ENCODE results near the gene SRL. TPM values are rescaled to one million over a fixed set of nuclear protein-coding genes. Genes with fewer than 3 reads are reported as not detected.

Gene SRL
- total RNA-seq (not detected), polyA plus RNA-seq (not detected), total RNA-seq (0 to 0.14 (median 0) reads per million in 6 experiments)

GRCh38 chr16:4241928-4242283 lies at the start of gene SRL:
SRL (minus strand) TSS chr16:4242080; CDS start chr16:4242067, 13 bp downstream.
- Mint-ChIP-seq H3K9me3 (peaks cover 0 to 1% (median 0%) of the 10 kb centered on the region in 9 donors), H3K4me3 (no peak within 1 kb of the TSS), H3K27ac (peak within 1 kb of the TSS in 2 of 10 donors; percentile 48 to 52), H3K4me1 (peaks cover 4 to 11% (median 9%) of the 10 kb centered on the region in 4 donors), H3K36me3 (no peaks in the 10 kb centered on the region), H3K27me3 (peaks cover 5 to 14% (median 9%) of the 10 kb centered on the region in 5 donors)
- POLR2A ChIA-PET, result no interaction called here
- ATAC-seq, result no peak
- DNase-seq, result no peak

GRCh38 chr16:4290236-4290830 lies 48.5 kb upstream of the SRL start:
- peak overlapping the region in 1 of 10 donors; percentile 40 for H3K27ac Mint-ChIP-seq
- ATAC-seq (no peak), DNase-seq (no peak)
- peaks cover 7 to 21% (median 10%) of the 10 kb centered on the region in 4 donors for H3K4me1 Mint-ChIP-seq
- POLR2A ChIA-PET, result interaction anchor here (1.0 to 2.4 kb wide), 2 partner anchors 17 to 27 kb away, joined by 3 to 9 read pairs; partner anchors contain the start of gene TFAP4
- no peaks in the 10 kb centered on the region for H3K9me3 Mint-ChIP-seq
- H3K27me3 Mint-ChIP-seq, result peaks cover 0 to 9% (median 5%) of the 10 kb centered on the region in 5 donors
- no peak overlapping the region for H3K4me3 Mint-ChIP-seq
- H3K36me3 Mint-ChIP-seq, result no peaks in the 10 kb centered on the region

GRCh38 chr16:4288148-4288921 lies 46.5 kb upstream of the SRL start:
- Mint-ChIP-seq H3K36me3 (no peaks in the 10 kb centered on the region), H3K9me3 (no peaks in the 10 kb centered on the region), H3K4me3 (peak overlapping the region in 1 of 10 donors; percentile 8), H3K4me1 (peaks cover 9 to 20% (median 11%) of the 10 kb centered on the region in 4 donors), H3K27me3 (peaks cover 11 to 28% (median 14%) of the 10 kb centered on the region in 5 donors), H3K27ac (peak overlapping the region in 2 of 10 donors; percentile 34 to 53)
- POLR2A ChIA-PET, result interaction anchor here (1.2 to 2.4 kb wide), 3 partner anchors 15 to 40 kb away, joined by 4 to 9 read pairs (median 4); partner anchors contain the start of gene TFAP4
- peak; percentile 67 to 92 (median 81) for DNase-seq
- peak; percentile 99 for ATAC-seq

- H3K27ac Mint-ChIP-seq, result peak overlapping the region in 1 of 10 donors; percentile 41
- DNase-seq, result no peak
- peaks cover 11 to 21% (median 17%) of the 10 kb centered on the region in 5 donors for H3K27me3 Mint-ChIP-seq
- peaks cover 8 to 18% (median 11%) of the 10 kb centered on the region in 4 donors for H3K4me1 Mint-ChIP-seq
- H3K9me3 Mint-ChIP-seq, result no peaks in the 10 kb centered on the region
- POLR2A ChIA-PET, result no interaction called here
- H3K4me3 Mint-ChIP-seq, result no peak overlapping the region
- no peaks in the 10 kb centered on the region for H3K36me3 Mint-ChIP-seq
- ATAC-seq, result no peak
Observed at GRCh38 chr16:4285167-4285566, 43.3 kb upstream of the SRL start.

GRCh38 chr16:4283939-4284338 lies 42.1 kb upstream of the SRL start:
- peak overlapping the region in 1 of 10 donors; percentile 53 for H3K27ac Mint-ChIP-seq
- DNase-seq, result no peak
- H3K4me3 Mint-ChIP-seq, result no peak overlapping the region
- no peaks in the 10 kb centered on the region for H3K36me3 Mint-ChIP-seq
- POLR2A ChIA-PET, result interaction anchor here (0.6 to 1.5 kb wide), 3 partner anchors 12 to 84 kb away, joined by 3 to 9 read pairs (median 3); partner anchors contain the start of gene TFAP4
- no peaks in the 10 kb centered on the region for H3K9me3 Mint-ChIP-seq
- H3K27me3 Mint-ChIP-seq, result peaks cover 11 to 21% (median 17%) of the 10 kb centered on the region in 5 donors
- ATAC-seq, result no peak
- peaks cover 8 to 18% (median 11%) of the 10 kb centered on the region in 4 donors for H3K4me1 Mint-ChIP-seq

- ATAC-seq (no peak), DNase-seq (no peak)
- Mint-ChIP-seq H3K27ac (peak overlapping the region in 1 of 10 donors; percentile 53), H3K9me3 (no peaks in the 10 kb centered on the region), H3K4me3 (no peak overlapping the region), H3K4me1 (peaks cover 6 to 16% (median 9%) of the 10 kb centered on the region in 4 donors), H3K27me3 (peaks cover 11 to 21% (median 17%) of the 10 kb centered on the region in 5 donors), H3K36me3 (no peaks in the 10 kb centered on the region)
- POLR2A ChIA-PET, result interaction anchor here (0.7 to 1.5 kb wide), 2 partner anchors 11 to 485 kb away, joined by 5 to 9 read pairs; partner anchors contain the start of gene TFAP4
Observed at GRCh38 chr16:4283441-4283840, 41.6 kb upstream of the SRL start.

- DNase-seq (no peak), ATAC-seq (no peak)
- POLR2A ChIA-PET, result no interaction called here
- H3K4me1 Mint-ChIP-seq, result peaks cover 0 to 8% (median 5%) of the 10 kb centered on the region in 4 donors
- no peaks in the 10 kb centered on the region for H3K9me3 Mint-ChIP-seq
- peaks cover 10 to 21% (median 16%) of the 10 kb centered on the region in 5 donors for H3K27me3 Mint-ChIP-seq
- H3K27ac Mint-ChIP-seq, result no peak overlapping the region
- no peak overlapping the region for H3K4me3 Mint-ChIP-seq
- H3K36me3 Mint-ChIP-seq, result no peaks in the 10 kb centered on the region
Observed at GRCh38 chr16:4280625-4281024, 38.7 kb upstream of the SRL start.

- Mint-ChIP-seq H3K36me3 (no peaks in the 10 kb centered on the region), H3K4me1 (peaks cover 3 to 6% (median 4%) of the 10 kb centered on the region in 4 donors), H3K27ac (no peak overlapping the region), H3K9me3 (no peaks in the 10 kb centered on the region), H3K4me3 (no peak overlapping the region), H3K27me3 (peaks cover 0 to 3% (median 0%) of the 10 kb centered on the region in 5 donors)
- no peak for DNase-seq
- ATAC-seq, result no peak
- POLR2A ChIA-PET, result no interaction called here
Observed at GRCh38 chr16:4277987-4278513, 36.2 kb upstream of the SRL start.

- peaks cover 0 to 3% (median 0%) of the 10 kb centered on the region in 3 donors for H3K36me3 Mint-ChIP-seq
- no peak overlapping the region for H3K27ac Mint-ChIP-seq
- peaks cover 0 to 2% (median 0%) of the 10 kb centered on the region in 9 donors for H3K9me3 Mint-ChIP-seq
- POLR2A ChIA-PET, result interaction anchor here (1.1 kb wide), 1 partner anchor 350 kb away, joined by 5 read pairs; no protein-coding TSS in a partner anchor
- peak overlapping the region in 1 of 10 donors; percentile 39 for H3K4me3 Mint-ChIP-seq
- ATAC-seq (no peak), DNase-seq (no peak)
- H3K27me3 Mint-ChIP-seq, result peaks cover 0 to 3% (median 0%) of the 10 kb centered on the region in 5 donors
- peaks cover 2 to 10% (median 6%) of the 10 kb centered on the region in 4 donors for H3K4me1 Mint-ChIP-seq
Observed at GRCh38 chr16:4275861-4276260, 34.0 kb upstream of the SRL start.

GRCh38 chr16:4273858-4274311 lies 32.0 kb upstream of the SRL start:
- Mint-ChIP-seq H3K27me3 (peaks cover 0 to 3% (median 0%) of the 10 kb centered on the region in 5 donors), H3K4me1 (peaks cover 2 to 22% (median 7%) of the 10 kb centered on the region in 4 donors), H3K27ac (peak overlapping the region; percentile 70 to 98 (median 84)), H3K9me3 (peaks cover 0 to 2% (median 0%) of the 10 kb centered on the region in 9 donors), H3K36me3 (peaks cover 0 to 3% (median 0%) of the 10 kb centered on the region in 3 donors), H3K4me3 (peak overlapping the region; percentile 66 to 92 (median 87))
- DNase-seq, result peak in 7 of 10 donors; percentile 18 to 78 (median 47)
- POLR2A ChIA-PET, result interaction anchor here (0.5 to 3.9 kb wide), 14 partner anchors 15 to 761 kb away, joined by 3 to 98 read pairs (median 6); no protein-coding TSS in a partner anchor
- ATAC-seq, result peak; percentile 4 to 9

GRCh38 chr16:4272114-4272956 lies 30.5 kb upstream of the SRL start:
- Mint-ChIP-seq H3K27ac (peak overlapping the region; percentile 82 to 98 (median 94)), H3K4me1 (peaks cover 7 to 32% (median 11%) of the 10 kb centered on the region in 4 donors), H3K9me3 (peaks cover 0 to 2% (median 0%) of the 10 kb centered on the region in 9 donors), H3K27me3 (peaks cover 0 to 3% (median 0%) of the 10 kb centered on the region in 5 donors), H3K4me3 (peak overlapping the region; percentile 88 to 100 (median 92)), H3K36me3 (peaks cover 0 to 3% (median 0%) of the 10 kb centered on the region in 3 donors)
- DNase-seq, result peak in 8 of 10 donors; percentile 8 to 71 (median 44)
- ATAC-seq, result peak; percentile 40 to 41
- POLR2A ChIA-PET, result interaction anchor here (0.6 to 3.9 kb wide), 35 partner anchors 11 to 1213 kb away, joined by 3 to 98 read pairs (median 4); partner anchors contain the start of genes CREBBP, DNAAF8, PAM16 and ROGDI
